NK-92 (cell line): ENCODE measurements around the gene APBA1.

Source experiments
- DNase-seq: peaks from one replicate; lab custom pipeline; 2025; ENCODE audit not compliant: unreplicated experiment; lab: John Stamatoyannopoulos, UW

Gene APBA1

DNA sequence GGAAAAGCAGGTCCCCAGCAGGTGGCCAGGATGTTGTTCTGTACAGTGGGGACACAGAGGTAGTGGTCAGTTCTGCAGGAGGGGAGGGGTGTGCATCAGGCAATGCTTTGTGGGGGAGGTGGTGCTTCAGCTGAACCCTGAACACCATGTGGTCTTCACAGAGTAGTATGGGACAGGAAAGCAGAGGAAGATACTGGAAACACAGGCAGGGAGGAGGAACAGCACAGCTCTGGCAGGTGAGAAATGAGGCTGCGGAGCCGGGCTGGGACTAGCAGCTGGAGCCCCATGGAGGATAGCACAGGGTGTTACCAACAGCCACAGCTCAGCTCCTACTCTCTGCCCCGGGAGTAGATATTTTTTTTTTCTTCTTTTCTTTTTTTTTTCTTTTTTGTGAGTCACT is 185.7 kb downstream of the APBA1 start:
- no peak for DNase-seq

- DNase-seq: no peak
These were observed 186.7 kb downstream of the APBA1 start for GRCh38 chr9:69485466-69485865.

DNA sequence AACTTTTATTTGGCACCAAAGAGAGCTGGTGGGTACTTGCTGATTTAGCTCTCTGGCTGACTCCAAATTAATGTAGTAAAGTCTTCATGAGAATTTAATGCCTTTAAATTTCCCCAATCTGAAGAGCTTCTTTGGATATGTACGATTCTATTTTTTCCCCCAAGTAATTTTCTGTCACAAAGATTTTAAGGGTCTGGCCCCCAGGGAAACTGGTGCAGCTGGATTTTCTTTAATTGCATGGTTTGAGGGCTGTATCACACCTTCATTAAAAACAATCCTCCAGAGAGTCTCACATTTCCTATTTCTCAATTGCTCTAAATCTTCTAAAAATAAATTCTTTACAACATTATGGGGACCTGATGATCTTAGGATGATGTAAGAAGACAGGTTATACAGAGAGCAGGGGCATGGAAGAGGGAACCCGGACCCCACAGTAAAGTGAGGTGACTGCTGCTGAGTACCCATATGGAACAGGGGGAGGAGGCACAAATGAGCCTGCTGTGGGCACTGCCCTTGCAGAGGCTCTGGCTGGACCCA is 188.2 kb downstream of the APBA1 start:
- no peak for DNase-seq

DNA sequence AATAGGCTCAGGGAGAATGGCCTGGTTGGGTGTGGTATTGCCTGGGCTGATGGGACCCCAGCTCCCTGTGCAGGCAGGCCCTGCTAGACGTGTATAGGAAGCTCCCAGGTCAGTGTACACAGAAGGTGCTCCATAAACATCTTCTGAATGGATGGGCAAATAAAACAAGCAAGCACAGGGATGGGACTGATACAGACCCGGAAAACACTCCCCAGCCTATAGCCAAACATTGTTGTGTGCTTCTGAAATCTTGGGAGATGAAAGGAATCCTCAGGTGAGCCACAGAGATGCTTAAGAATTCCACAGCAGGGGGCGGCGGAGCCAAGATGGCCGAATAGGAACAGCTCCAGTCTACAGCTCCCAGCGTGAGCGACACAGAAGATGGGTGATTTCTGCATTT is 195.4 kb downstream of the APBA1 start:
- DNase-seq: no peak

DNA sequence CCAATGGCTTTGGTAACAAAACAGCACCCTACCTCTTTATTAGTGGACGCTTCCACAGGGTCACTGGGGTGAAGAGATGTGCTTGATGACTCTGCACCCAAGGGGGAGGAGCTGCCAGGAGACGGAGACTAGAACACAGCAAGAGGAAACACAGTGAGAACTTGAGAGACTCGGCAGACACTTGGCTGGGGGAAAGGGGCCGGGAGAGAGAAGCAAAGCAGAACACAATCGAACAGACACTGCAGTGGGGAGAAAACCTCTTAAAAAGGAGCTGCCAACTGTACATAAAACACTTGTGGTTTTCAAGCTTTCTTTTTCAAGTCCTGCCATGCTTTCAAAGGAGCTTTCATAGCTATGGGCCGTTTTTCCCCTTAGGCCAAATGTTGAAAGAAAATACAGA is 196.2 kb downstream of the APBA1 start:
- no peak for DNase-seq

DNA sequence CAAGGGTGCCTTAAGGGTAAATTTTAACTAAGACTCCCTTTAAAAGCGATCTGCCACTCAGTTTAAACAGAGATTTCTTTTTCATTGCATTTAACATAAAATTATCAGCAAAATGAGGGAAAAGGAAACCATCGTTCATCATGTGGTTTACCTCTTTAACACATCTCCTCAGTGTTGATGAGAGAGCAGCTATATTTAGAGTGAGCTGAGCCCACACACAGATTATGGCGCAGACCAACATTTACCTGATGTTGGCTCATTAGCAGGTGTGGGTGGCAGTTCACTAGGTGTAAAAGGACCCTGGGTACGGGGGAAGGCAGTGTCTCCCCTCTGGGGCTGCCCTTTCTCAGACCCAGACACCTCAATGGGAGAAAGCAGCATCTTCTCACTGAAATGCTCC is 197.3 kb downstream of the APBA1 start:
- no peak for DNase-seq

GRCh38 chr9:69472101-69472620 is 200.0 kb downstream of the APBA1 start:
- DNase-seq: no peak

DNA sequence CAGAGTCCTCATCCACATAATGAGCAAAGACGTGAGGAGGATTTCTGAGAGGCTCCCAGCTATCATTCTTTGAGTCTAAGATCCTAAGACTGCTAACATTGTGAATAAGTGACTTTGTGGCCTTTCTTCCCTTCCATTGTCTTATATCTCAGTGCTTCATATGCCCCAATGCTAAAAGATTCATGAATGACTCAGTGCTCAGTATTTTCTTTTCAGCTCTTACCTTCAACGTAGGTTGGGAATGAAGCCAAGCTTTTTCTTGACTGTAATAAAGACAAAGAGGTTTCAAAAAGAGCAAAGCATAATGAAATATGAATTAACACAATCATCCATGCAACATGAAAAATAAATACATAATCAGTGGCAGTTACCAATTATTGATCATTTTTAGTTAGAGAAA is 200.7 kb downstream of the APBA1 start:
- no peak for DNase-seq

GRCh38 chr9:69470186-69470977 is 201.8 kb downstream of the APBA1 start:
- DNase-seq: no peak

GRCh38 chr9:69469136-69469535 is 203.0 kb downstream of the APBA1 start:
- DNase-seq: no peak

DNA sequence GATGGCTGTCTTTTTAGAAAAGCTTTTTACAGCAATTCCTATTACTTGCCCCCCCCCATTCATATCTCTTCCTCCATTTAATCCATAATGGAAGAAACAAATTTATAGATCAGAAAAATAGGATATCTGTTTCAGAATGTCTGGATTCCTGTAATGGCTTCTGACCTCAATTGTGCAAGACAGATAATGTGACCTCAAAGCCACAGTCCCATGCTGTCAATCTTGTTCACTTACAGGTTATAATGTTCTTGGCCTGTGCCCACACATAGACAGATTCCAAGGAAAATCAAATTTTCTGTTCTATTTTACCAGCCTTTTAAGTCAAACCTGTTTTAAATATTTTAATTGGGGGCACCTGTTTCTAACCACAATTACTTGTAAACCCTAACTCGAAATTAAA is 203.8 kb downstream of the APBA1 start:
- DNase-seq: no peak

- DNase-seq: no peak
These were observed 206.0 kb downstream of the APBA1 start for GRCh38 chr9:69466151-69466550.

DNA sequence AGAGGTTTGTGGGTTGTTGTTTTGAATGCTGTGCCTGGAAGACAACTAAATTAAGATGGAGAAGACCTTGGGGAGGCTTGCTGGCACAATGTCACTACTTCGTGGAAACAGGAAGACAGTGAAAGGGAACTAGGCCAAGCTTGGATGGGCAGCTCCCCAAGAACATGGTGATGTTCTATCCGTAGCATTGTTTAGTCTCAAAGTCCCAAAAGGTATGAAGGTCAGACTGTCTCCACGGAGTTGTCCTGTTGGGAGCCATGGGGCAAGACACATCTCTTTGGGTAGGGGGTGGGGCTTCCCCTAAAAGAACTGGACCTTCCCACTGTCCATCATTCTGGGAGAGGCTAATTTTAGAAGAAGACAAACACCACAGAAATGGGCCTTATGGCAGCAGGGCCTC is 206.7 kb downstream of the APBA1 start:
- no peak for DNase-seq

GRCh38 chr9:69463497-69464068 is 208.6 kb downstream of the APBA1 start:
- DNase-seq: no peak

- no peak for DNase-seq
These were observed 209.8 kb downstream of the APBA1 start for GRCh38 chr9:69462394-69462793.

DNA sequence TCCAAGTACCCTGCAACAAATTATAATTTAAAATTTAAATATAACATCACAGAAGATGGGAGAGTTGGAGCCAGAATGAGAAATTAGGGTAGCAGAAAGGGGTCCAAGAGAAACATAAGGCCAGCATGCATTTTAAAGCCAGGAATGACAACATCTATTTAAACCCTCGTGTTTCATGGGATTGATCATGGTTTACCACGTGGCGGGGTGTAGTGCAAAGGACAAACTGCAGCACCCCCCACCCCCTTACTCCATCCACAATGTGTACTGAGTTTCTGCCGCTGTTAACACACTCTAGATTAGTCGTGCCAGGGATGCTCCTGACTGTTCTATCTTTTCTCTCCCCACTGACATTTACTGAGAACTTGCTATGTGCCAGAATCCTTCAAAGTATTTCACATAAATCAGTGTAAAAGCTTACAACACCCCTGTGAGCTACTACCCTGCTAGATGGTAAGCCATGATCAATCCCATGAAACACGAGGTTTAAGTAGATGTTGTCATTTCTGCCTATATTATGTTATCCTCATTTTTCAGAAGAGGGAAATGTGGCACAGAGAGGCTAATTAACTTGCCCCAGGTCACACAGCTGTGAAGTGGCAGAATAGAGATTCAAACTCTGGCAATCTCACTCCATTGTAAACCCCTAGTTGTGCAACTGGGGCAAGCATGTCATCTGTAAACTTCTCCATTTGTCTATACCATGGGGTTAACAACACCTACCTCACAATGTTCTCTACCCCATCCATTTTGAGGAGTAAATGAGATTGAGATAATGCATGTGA is 210.9 kb downstream of the APBA1 start:
- DNase-seq: no peak

DNA sequence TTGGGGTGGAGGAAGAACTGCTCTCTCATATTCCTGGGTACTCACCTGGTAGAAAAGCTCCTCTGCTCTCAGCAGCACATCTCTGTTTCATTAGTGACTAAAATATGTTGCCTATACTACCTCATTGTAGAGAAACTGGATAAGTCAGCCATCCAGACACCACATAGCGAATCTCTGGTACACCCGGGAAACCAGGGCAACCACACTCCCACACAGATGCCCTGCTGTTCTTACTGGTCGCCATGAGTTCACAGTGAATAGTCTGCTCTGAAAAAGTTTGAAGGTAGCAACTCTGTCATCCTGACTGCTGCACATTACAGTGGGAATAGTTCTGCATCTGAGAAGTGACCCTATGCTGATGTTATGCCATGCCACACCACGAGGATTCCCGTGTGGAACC is 212.2 kb downstream of the APBA1 start:
- no peak for DNase-seq

GRCh38 chr9:69458176-69458575 is 214.0 kb downstream of the APBA1 start:
- no peak for DNase-seq

DNA sequence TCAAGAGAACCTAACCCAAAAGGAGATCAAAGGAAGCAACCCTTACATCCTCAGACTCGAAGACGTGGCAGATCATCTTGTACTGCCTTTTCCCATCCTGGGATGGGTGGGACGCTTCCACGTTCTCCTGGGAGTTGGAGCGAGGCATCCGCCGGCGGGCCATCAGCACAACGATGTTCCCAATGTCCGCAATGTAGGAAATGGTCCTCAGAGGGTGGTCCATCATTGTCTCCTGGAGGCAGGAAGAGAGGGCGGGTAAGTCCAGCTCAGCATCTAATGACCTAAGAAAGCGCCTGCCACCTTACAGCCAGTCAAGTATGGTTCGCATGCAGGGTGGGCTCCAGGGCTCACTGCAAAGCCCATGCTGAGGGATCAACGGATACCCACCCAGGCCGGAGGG is 216.0 kb downstream of the APBA1 start:
- no peak for DNase-seq

DNA sequence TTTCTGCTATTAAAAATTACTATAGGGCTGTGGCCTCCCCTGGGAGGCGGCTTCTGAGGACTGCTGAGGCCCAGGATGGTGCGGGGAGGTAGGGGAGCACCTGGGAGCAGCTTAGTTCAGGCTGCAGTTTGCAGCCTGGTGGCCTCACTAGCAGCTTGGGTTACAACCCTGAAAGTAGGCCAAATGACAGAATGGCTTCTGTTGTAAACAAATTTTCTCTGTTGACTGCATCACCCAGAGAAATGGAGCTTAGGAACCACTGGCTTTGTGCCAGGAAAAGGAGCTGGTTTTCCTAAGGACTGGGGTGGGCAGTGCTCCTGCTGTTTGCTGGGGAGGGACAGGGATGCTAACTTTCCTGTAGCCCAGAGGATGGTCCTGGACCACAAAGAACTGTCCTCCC is 216.9 kb downstream of the APBA1 start:
- DNase-seq: no peak

DNA sequence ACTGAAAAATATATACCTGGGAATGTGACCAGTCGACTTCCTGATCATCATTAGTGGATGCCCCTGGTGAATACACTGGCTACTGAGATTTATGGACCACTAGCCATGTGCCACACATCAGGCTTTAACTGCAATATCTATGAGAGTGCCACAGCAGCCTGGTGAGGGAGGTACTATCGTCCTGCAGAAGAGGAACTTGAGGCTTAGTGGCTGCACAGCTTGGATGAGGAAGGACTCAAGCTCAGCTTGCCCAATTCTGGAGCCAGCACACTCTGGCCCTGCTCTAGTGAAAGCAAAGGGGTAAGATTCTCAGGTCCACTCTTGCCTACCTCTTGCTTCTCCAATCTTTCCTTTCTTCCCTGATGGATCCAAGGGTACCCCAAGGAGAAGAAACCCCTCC is 217.8 kb downstream of the APBA1 start:
- no peak for DNase-seq

DNA sequence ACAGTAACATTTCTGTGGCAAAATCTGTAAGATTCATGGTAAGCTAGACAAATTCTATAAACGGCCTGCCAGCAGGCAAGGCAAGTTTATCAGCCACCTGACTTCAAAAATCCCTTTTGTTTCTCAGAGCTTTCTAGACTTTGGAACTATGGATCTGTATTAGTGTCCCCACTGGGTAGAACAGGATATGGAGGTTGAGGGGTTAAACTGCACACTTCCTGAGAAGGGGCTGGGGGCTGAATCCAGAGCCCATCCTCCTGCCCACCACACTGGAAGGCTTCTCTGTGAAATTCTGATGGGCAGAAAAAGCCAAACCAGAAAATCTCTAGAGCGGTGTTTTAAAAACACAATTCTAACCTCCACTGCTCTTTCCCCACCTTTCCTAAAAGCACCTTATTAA is 218.4 kb downstream of the APBA1 start:
- DNase-seq: no peak
